Cardiac fibroblast (primary cell): ENCODE measurements around the gene FAM236A.
"Not testable (repeated sequence)": the region's sequence is repeated elsewhere in the genome, so short reads cannot be mapped to it uniquely, and the experiment has no call there.

Experiments
- DNase-seq, 2 donors: peaks; one replicate each; pipeline versions ENCODE4 v3.0.0 to v3.0.0-alpha.2; 2010; ENCODE audit warnings: low read depth in 2 of 2
- H3K4me3 ChIP-seq, 2 donors: replicated peaks in 1 of 2; 1 replicate in 1 of 2; 2 replicates in 1 of 2; pipeline ENCODE4 v1.5.1; 2011; ENCODE audit warnings: low read depth in 2 of 2, low read length in 2 of 2, mild to moderate bottlenecking in 2 of 2, moderate library complexity in 1 of 2

The FAM236A gene

DNA sequence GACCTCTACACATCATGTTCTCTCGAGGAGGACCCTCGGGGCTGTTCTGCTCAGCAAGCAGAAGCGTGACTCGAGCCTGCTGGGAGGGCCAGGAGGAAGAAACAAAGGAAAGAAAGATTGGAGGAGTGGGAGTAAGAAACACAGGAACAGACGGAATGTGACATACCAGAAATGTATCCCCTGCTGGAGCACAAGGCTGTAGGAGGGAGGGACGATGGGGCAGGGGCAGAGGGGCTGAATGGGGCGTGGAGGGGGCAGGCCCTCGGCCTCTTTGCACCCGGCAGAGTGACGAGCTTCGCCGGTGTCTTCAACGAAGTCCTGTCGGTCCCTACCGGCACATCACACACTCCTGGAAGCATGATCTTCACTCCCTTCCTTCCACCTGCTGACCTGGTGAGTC is at the start of gene FAM236A:
Gene FAM236A, plus strand, starts transcription at position 301 of the 400 bp plus-strand sequence. Its CDS starts 57 bp downstream, at position 358.
- not testable (repeated sequence) for DNase-seq, H3K4me3 ChIP-seq

- not testable (repeated sequence) for DNase-seq, H3K4me3 ChIP-seq
Measured at GRCh38 chrX:72889740-72890139, 48.3 kb upstream of the FAM236A start.

GRCh38 chrX:72912315-72912714 is 25.7 kb upstream of the FAM236A start, which contains the start of gene FAM236C:
Gene FAM236C, plus strand, starts transcription at chrX:72912615. Its CDS starts 100 bp downstream, at chrX:72912715.
- DNase-seq, H3K4me3 ChIP-seq: not testable (repeated sequence)

DNA sequence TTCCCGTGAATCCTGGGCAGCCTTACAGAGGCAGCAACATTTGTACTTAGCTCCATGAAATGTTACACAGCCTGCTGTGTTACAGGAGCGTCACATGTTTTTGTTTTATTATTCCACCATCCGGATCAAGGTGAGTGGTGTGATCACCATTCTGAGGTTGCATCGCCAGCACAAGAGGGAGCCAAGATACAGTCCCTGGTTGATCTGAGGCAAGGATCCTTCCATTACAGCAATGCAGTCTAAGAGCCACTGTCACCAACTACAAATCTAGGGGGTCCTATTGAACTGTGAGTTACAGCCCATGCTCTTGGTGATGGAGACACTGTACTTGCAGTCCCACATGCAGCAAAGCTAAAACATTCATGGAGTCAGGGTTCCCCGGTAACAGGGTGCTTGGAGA is 21.9 kb upstream of the FAM236A start:
- not testable (repeated sequence) for DNase-seq, H3K4me3 ChIP-seq

DNA sequence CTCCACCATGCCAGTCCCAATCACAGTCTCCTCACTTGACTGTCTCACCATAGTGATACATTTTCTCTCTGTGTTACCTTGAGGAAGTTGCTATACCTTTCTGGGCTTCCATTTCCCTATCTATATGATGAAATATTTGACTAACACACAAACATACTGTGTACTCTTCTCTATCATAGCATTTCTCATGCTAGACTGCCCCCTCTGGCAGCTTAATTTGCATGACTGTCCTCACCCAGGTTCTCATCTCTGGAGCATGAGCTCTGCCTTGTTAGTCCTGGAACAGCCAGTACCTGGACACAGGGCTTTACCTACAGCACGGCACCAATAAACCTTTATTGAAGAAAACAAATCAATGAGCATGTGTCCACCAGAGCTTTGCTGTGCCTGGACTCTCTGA is 5.7 kb upstream of the FAM236A start:
- DNase-seq = not testable (repeated sequence)

GRCh38 chrX:72936455-72936854 is 1.6 kb upstream of the FAM236A start:
- H3K4me3 ChIP-seq, DNase-seq: not testable (repeated sequence)

More for the DNA sequence above, 5.7 kb upstream of the FAM236A start:
- H3K4me3 ChIP-seq = not testable (repeated sequence)

DNA sequence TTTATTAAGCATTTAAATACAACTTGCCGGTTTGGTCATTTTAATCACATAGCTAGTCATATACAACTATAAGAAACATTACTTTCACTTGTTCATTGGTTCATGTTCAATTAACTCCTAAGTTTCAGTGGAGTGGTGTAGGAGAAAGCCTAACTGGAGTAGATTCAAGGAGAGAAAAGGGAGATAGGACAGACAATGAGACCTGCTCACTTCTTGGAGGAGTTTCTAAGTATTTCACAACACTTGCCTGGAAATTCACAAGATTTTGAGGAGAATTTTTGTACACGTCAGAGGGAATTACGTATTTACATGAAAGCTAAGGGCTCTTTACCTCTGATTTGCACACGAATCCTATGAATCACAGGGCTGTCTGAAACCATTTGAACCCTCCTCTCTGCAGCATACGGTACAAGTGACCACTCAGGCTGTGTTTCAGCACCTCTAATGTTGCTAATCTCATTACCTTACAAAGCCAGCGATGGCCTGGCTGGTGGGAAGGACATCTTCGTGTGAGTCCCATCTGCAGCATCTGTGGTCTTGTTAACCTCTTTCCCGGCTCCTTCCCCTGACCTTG is 1.0 kb upstream of the FAM236A start:
- DNase-seq, H3K4me3 ChIP-seq: not testable (repeated sequence)

GRCh38 chrX:72942272-72942671 is 4.3 kb downstream of the FAM236A start:
- H3K4me3 ChIP-seq, DNase-seq: not testable (repeated sequence)

DNA sequence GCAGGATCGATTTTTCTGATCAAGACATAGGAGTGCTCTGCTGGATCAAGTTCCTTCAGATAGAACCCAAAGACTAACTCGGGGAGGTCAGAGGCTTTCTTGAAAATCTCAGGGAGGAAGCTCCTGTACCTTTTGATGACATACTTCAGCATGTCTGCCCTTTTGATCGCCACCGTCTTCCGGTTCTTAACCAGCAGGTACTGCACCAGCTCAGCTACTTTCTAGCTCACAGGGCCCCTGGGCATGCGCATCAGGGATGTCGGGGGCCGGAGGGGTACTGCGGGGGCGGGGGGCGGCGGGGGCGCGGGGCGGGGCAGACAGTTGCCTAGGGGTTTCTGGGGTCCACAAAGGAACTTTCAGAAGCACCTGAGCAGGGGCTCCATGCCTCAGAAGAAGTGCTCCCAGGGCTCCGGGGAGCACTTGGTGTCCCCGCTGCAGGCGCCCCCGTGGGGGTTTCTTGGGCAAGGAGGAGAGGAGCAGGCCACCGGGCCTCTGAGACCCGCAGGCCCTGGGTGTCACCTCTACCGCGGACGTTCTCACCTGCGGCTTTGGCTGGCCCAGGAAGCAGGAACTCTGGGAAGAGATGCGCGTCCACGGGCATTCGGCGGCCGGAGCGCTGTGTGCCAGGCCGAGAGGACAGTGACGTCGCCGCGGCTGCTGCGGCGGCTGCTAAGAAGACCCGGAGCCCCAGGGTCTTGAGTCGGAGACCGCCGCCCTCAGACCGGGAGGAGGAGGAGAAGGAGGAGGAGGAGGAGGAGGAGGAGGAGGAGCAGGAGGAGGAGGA is 5.2 kb downstream of the FAM236A start:
- not testable (repeated sequence) for DNase-seq, H3K4me3 ChIP-seq

DNA sequence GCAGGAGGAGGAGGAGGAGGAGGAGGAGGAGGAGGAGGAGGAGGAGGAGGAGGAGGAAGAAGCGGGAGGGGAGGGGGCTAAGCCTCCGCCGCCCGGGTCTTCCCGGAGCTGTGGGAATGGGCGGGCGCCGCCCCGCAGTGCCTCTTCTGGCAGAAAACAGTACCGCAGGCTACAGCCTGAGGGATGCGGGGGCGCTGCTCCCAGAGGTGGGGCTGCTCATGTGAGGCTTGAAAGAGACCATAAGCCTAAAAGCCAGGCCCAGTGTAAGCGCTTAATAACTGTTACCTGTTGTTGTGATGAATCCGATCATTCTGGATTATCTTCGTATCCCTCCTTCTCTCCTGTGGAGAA is 5.8 kb downstream of the FAM236A start, which contains the start of gene DMRTC1:
Gene DMRTC1, minus strand, starts transcription at position 19 of the 351 bp plus-strand sequence. CDS start 68,143 bp downstream, outside the sequence.
- DNase-seq, H3K4me3 ChIP-seq: not testable (repeated sequence)

GRCh38 chrX:72959971-72960370 is 22.0 kb downstream of the FAM236A start:
- H3K4me3 ChIP-seq, DNase-seq: not testable (repeated sequence)

GRCh38 chrX:72971859-72972258 is 33.9 kb downstream of the FAM236A start:
- H3K4me3 ChIP-seq, DNase-seq: not testable (repeated sequence)

- not testable (repeated sequence) for DNase-seq, H3K4me3 ChIP-seq
Measured at GRCh38 chrX:72974885-72975284, 36.9 kb downstream of the FAM236A start.

DNA sequence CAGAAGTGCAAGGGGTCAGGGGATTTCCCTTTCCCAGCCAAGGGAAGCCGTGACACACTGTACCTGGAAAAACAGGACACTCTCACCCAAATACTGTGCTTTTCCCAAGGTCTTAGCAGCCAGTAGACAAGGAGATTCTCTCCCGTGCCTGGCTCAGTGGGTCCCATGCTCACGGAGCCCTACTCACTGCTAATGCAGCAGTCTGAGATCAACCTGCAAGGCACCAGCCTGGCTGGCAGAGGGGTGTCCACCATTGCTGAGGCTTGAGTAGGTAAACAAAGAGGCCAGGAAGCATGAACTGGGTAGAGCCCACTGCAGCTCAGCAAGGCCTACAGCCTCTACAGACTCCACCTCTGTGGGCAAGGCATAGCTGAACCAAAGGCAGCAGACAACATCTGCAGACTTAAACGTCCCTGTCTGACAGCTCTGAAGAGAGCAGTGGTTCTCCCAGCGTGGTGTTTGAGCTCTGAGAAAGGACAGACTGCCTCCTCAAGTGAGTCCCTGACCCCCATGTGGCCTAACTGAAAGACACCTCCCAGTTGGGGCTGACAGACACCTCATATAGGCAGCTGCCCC is 43.0 kb downstream of the FAM236A start:
- not testable (repeated sequence) for H3K4me3 ChIP-seq, DNase-seq
